ENCODE measurements around the gene GDPD5. TPM values are rescaled to one million over a fixed set of nuclear protein-coding genes. Genes with fewer than 3 reads are reported as not detected.

Gene GDPD5
- total RNA-seq, 1 donor from 2014 or later = 8.4 TPM

DNA sequence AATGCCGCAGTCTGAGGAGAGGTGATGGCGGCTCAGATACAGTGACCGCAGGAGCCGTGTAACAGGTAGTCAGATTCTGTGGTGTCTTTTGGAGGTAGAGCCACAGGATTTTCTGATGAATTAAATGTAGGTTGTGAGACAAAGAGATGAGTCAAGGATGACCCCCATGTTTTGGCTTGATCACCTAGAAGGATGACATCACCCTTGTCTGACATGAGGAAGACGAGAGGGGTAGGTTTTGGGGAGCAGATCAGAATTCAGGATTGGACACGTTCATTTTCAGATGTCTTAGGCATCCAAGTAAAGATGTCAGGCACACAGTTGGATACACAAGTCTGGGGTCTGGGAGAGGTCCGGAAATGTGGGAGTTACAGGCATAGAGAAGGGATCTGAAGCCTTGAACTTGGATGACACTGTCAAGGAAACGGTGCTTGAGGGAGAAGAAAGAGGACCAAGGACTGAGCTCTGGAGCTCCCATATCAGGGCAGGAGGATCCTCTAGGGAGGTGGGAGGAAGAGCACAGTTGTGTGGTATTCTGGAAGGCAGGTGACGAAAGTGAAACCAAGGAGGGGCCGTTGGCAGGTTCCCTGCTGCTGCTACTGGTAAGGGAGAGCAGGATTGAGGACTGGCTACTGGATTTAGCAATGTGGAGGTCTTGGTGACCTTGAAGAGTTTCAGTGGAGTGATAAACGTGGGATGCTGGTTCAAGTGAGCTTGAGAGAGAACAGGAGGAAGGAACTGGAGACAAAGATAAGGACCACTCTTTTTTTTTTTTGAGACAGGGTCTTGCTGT lies 12.6 kb upstream of the GDPD5 start:
- DNase-seq = no peak
- intact Hi-C loops (cut with micrococcal nuclease) = no loop called here
- no peak for ATAC-seq

DNA sequence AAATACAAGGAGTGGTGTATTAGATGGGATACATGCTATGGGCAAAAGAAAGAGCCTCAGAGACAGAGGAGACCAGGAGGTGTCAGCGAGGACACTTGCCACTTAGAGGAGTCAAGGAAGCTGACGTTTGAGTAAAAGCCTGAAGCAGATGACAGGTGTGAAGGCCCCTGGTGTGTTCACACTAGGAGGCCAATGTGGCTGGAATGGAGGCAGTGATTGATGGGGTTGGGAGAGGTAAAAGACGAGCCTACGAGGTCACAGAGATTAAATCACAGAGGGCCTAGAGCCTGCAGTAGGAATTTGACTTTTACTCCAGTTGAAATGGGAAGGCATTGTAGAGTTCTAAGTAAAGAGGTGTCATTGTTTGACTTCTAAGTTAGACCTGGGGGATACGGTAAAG lies 12.0 kb upstream of the GDPD5 start:
- intact Hi-C loops (cut with micrococcal nuclease) = no loop called here

DNA sequence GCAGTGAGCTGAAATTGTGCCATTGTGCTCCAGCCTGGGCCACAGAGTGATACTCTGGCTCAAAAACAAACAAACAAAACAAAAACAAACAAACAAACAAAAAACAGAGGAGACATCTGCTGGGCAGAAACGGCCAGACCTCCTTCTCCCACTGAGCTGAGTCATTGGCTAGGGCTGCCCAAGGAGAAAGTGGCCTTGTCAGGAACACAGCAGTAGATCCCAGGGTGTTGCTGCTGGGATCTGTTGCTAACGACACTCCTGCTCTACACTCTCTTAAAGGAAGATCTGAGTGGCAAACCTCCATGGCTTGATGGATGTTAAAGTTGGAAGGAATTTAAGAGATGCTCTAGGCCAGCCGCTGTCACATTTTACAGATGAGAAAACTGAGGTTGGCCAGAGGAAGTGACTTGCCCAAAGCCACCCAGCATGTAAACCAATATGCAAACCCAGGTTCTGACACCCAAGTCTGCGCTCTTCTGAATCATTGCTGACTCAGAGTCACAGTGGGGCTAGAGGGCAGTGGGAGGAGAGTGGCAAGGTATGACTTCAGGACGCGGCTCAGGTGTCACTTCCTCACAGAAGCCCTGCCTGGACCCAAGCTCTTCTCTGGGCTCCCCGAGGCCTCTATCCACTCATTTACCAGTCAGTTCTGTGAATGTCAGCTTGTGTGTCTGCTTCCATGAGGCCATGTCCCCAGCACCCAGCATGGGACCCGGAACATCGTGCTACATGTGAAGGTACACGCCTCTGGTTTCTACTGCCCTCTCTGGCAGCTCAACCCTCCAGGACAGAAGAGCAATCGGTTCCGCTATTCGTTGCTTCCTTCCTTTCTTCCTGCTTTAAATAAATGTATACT lies 11.3 kb upstream of the GDPD5 start:
- intact Hi-C loops (cut with micrococcal nuclease) = no loop called here
- ATAC-seq (no peak), DNase-seq (no peak)

More for the DNA sequence above, 12.0 kb upstream of the GDPD5 start:
- ATAC-seq (no peak), DNase-seq (no peak)

DNA sequence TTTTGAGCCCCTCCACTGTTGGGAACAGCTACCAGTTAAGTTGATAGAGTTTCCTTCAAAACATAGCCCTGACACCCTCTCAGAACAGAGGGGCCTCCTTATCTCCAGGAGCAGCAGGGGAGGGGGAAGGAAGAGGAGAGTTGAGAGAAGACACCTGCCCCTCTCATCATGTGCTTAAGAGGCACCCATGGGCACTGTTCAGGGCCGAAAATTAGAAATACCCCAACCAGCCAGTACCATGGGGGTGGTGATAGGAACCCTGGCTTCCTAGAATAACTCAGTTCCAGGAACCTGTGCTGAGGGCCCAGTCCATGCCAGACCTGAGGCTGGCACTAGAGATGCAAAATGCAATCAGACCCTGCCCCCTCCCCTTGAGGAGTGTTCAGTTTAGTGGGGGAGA lies 9.3 kb upstream of the GDPD5 start:
- DNase-seq (no peak), ATAC-seq (peak; percentile 58)
- intact Hi-C loops (cut with micrococcal nuclease) = no loop called here

DNA sequence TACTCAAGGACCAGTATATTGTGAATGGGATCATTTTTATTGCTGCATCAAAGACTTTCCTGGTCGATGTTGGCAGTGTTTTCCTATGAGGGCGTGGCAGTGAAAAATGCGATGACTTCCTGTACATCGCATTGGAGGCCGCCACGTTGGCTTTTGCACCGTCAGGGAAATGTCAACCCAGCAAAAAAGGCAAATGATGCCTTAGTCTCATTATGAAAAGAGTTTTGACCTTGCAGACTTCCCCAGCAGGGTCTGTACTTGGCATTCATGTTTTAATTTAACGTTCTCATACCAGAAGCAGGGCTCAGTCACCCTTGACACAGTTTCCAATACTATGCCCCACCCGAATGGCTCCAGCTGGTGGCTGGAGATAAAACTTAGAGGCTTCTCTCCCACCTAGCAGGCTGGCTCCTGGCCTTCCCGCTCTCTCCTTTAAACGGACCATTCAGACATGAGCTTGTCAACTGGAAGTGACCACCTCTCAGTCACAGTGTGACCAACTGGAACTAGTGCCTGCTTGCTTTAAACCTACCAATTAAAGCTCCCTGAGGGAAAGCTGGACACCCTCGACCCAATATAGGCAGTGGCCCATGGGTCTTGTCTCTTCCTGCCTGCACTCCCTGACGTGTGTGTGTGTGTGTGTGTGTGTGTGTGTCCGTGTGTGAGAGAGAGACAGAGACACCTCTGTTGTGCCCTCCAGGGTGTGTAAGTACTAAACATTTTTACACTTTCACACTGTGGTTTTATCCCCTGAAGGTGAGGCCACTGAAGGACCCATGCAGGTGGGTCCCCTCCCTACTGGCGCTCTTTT lies 8.7 kb upstream of the GDPD5 start:
- ATAC-seq = peak; percentile 55
- intact Hi-C loops (cut with micrococcal nuclease) = no loop called here
- DNase-seq = no peak

DNA sequence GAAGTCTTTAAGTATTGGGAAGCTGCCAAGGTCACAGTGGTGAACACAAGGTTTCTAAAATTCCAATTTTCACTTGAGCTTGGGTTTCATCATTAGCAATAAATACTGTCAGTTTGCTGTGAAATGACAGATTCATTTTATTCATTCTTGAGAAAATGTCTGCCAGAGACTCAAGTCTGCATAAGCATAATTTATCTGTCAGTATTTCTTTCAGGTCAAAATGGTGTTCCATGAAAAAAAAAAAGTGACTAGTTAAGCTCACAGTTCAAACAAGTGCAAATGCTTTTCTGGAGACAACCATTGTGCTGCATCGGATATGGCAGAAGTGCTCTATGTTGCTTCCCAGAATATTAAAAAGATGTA lies 8.1 kb upstream of the GDPD5 start:
- no peak for DNase-seq
- no peak for ATAC-seq
- intact Hi-C loops (cut with micrococcal nuclease) = loop anchor here (2.0 kb wide), 2 partner anchors 91 to 145 kb away; no protein-coding TSS in a partner anchor

DNA sequence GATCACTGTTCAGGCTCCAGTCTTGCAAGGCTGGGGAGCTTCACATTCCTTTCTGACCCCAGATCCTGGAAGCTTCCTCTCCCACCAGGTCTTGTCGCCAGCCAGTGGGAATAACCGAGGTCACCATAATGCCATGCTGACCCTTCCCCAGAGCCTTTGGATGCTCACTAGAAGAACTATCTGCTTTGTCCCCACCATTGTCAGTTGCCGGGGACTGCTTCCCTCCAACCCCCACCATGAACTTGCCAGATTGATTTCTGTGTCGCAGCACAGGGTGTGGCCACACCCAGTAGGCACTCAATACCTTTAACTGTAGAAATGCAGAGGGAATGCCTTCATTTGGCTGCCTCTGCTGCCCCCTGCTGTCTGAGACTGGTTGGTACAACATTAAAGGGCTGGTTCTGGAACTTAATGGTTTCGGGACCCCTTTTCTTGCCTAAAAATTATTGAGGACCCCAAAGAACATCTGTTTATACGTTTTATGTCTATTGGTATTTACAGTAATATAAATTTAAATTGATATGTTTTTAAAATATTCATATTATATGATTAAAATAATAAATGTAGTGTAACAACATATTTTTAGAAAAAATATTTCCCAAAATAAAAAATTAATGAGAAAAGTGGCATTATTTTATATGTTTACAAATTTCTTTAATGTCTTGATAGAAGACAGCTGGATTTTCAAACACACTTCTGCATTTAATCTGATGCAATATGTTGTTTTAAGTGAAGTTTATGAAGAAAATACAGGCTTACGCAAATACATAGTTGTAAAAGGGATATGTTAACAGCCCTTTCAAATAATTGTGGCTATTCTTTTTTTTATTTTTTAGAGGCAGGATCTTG lies 6.7 kb upstream of the GDPD5 start:
- intact Hi-C loops (cut with micrococcal nuclease) = loop anchor here (2.0 kb wide), 2 partner anchors 90 to 144 kb away; no protein-coding TSS in a partner anchor
- ATAC-seq = peak; percentile 56
- DNase-seq = peak; percentile 69

DNA sequence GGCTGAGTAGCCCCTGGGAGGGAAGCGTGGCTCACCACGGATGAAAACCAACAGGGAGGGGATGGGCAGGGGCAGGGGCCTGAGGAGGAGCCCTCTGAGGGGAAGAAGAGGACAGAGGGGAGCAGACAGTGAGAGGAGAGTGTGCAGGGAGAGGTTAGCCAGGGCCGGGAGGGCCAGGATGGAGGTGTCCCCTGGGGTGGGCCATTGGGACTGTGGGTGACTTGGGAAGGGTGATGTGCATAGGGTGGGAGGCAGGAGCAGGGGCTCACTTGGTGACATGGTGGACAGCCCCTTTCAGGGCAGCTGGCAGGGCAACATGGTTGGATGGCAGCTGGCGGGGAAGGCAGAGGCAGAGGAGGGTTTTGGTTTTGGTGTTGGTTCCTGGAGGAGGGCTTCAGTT lies 5.6 kb upstream of the GDPD5 start:
- DNase-seq (no peak), ATAC-seq (no peak)
- intact Hi-C loops (cut with micrococcal nuclease) = no loop called here

DNA sequence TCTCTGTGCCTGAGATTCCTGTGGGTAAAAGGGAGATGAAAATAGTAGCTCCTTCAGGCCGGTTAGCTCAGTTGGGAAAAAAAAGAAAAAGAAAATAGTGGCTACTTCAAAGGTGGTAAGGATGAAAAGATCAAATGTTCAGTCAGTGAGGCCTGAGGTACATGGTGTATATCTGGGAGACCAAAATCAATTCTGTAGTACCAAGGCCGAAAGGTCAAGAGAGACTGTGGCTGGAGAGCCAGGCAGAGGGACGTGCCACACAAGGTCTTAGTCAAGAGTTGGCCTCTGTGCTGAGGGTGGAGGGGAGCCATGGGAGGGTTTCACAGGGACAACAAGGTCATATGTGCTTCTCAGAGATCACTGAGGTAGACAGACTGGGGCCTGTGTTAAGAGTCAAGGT lies 4.8 kb upstream of the GDPD5 start:
- no peak for DNase-seq
- no peak for ATAC-seq
- intact Hi-C loops (cut with micrococcal nuclease) = no loop called here

DNA sequence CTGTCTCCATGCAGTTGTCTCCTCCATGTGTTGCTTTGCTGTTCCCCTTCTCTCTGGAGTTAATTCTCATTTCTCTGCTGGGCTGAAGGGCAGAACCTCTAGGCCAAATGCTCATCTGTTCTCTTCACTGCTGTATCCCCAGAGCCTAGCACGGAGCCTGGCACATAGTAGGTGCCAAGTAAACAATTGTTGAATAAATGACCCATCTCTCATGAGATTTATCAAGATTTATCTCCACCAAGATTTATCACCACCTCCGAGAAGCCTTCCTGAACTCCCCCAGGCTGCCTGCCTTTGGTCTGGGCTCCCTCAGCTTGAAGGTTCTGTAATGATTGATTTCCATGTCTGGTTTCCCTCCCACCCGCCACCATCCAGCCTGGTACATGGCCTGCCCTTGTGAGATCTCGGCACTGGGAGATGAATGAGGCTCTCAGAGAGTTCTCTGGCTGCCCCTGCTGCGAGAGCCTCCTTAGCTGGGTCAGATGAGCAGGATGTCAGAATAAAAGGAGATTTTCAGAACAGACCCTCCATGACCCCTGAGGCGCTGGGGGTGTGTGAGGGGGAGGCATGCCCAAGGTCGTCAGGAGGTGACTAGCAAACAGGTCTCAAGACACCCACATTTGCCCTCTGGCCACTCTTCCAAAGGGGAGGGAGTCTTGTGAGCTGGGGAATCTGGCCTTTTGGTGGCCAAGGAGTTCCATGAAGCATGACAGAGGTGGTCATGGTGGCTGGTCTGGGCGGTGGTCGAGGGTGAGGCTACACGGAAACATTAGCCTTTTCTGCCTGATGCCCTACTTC lies 2.4 kb upstream of the GDPD5 start:
- intact Hi-C loops (cut with micrococcal nuclease) = no loop called here
- DNase-seq = no peak
- ATAC-seq = no peak

DNA sequence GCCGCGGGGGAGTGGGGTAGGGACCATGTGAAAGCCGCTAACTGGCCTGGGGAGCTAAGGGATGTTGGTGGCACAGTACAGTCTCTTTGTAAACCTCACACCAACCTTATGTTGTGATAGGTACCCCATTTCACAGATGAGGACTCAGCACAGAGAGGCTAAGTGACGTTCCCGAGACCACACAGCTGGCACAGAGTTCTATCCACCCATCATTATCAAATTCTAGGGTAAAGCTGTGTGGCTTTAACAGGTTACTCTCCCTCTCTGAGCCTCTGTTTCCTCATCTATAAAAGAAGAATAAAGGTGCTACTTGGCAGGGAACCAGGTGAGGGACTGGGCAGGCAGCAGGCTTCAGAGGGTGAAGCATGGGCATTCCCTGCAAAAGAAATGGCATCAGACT lies 1.4 kb upstream of the GDPD5 start:
- no peak for DNase-seq
- no peak for ATAC-seq
- intact Hi-C loops (cut with micrococcal nuclease) = no loop called here

DNA sequence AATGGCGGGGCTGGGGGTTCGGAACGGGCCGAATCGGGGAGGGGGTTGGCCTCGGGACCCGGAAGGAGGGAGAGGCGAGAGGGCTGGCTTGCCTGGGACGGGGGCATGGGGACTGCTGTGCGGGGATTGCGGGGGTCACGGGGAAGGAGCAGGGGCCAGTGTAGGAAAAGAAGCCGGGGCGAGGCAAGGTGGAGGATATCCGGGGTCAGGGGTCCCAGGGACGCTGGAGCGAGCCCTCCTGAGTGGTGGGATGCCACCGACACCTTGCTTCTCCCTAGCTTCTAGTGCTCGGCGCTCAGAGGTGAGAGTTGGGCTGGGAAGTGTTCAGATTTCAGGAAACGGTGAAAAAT lies 426 bp upstream of the GDPD5 start:
- DNase-seq (no peak), ATAC-seq (no peak)
- intact Hi-C loops (cut with micrococcal nuclease) = no loop called here

DNA sequence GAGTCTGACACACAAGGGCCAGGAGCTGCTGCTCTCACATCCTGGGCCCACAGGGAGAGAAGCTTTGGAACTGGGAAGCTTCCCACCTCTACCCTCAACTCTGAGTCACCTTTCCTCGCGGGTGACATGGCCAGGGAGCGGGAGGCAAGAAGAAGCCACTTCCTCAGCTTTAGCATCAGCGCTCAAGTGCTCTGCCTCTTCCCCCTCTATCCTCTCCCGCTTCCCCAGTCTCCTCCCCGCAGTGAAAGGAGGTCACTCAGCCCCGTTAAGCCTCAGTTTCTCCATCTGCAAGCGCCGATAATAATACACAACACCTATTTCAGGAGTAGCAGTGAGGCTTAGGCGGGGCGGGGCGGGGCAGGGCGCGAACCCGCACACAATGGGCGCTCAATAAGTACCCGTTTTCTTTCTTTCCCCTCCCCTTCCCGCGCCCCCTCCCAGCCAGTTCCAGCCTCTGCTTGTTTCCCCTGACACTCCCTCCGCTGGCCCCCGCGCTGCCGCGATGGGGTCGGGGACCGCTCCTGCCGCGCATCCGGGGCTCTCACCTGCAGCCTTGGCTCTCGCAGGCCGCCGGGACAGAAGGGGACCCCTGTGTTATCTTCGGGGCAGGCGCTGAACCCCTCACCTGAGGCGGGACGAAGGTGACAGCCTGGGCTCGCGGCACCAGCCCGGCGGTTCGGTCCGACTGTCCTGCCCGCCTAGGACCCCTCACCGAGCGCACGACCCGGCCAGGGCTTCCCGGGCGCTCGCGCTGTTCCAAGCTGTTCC lies 892 bp downstream of the GDPD5 start:
- intact Hi-C loops (cut with micrococcal nuclease) = no loop called here
- no peak for DNase-seq
- no peak for ATAC-seq

DNA sequence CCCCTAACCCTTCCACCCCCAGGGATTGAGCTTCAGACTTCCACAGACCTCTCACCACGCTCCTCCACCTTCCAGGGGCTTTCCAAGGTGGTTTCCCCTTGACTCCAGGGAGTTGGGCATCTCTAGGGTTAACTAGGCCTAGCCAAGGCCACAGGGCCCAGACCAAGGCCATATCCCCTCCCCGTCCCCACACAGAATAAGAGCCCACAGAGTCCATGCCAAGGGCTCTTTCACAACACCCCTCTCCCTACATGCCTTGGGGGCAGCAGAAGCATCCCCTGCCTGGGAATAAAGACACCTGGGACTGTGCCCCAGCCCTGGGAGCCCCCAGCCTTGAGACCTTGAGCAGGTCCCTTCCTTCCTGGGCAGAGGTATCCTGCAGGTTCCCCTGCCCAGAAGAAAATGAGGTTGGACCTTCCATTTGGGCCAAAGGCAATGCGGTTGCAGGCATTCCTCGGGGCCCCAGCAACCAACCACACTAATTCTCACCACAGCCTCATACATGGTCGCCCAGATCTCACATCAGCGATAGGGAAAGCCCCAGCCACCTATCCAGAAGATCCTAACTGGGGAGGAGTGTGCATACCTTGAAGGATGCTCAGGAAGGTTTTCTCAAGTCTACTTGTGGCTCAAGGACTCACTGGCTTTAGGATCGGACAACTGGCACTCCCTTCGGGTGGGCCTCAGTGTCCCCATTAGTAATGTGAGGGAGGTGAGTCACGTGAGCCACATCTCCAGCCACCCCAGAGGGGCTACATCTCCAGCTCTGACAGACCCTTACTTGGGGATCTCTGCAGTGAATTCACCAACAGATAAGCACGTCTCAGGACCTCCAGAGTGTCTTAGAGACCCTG lies 1.7 kb downstream of the GDPD5 start:
- intact Hi-C loops (cut with micrococcal nuclease) = no loop called here
- ATAC-seq (no peak), DNase-seq (no peak)

DNA sequence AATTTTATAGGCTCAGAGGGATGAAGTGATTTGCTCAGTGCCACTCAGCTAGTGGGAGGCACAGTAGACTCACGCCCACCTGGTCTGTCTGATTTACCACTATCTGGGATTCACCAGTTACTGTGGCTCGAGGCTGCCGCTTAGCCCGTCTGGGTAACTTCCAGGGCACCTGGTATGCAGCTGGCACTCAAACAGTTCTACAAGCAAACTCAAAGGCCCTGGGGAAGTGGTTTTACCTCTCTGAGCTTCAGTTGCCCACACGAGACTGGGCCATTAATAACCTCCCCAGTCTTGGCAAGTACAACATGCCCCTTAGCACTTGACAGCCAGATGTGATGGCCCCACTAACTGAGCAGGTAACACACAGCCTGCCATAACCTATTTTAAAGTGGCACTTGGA lies 2.6 kb downstream of the GDPD5 start:
- DNase-seq = no peak
- no peak for ATAC-seq
- intact Hi-C loops (cut with micrococcal nuclease) = no loop called here

DNA sequence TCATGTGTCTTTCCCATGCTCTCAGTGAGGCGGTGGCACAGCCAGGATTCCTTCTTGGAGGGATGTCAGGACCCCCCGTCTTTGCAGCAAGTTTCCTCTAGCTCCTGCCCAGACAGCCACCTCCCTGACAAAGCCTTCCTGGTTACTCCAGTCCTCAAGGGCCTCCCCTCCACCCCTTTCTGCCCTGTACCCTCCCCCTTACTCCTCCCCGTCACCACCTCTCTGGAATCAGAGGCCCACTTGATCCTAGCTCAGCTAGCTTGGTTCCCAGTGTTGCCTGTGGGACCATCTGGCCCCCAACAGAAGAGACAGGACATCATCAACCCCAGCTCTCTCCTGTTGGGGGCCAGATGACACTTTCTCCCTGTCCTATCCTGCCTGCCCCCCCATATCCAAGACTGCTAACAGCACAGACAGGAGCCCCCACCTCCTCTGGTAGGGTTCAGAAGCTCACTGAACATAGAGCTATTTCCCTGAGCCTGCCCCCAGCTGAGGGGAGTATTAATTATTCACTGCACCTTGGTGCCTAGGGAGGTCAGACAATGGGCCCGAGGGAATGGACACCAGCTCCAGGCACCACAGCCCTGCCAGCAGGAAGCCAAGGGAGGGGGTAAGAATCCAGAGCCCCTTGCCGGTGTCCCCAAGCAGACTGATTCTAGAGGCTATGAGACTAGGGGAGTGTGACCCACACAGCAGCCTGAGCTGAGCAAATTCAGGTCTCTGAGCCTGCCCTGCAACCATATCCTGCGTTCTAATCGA lies 3.3 kb downstream of the GDPD5 start:
- DNase-seq (no peak), ATAC-seq (no peak)
- intact Hi-C loops (cut with micrococcal nuclease) = no loop called here

All from left ventricle myocardium superior (tissue), 1 donor.